Dendritic cell treated with granulocyte-macrophage colony-stimulating factor and Interleukin-4, amounts not matched to agents 40 ng/mL and 50 ng/mL, for 4 days (primary cell): Measurements from ENCODE around the gene LCP2.

Experiments
- H3K27ac Mint-ChIP-seq: one replicate; pipeline ENCODE4 v1.8.0; 2022; ENCODE audit warnings: mild to moderate bottlenecking, mixed read lengths
- H3K27me3 Mint-ChIP-seq: one replicate; pipeline ENCODE4 v1.8.0; 2022; ENCODE audit warnings: mild to moderate bottlenecking, mixed read lengths
- H3K36me3 Mint-ChIP-seq: one replicate; pipeline ENCODE4 v1.8.0; 2022; ENCODE audit warnings: low read depth, mixed read lengths
- H3K4me1 Mint-ChIP-seq: one replicate; pipeline ENCODE4 v1.8.0; 2022; ENCODE audit warnings: low read depth, mixed read lengths
- H3K4me3 Mint-ChIP-seq: one replicate; pipeline ENCODE4 v1.8.0; 2022; ENCODE audit warnings: mild to moderate bottlenecking, moderate library complexity, mixed read lengths
- H3K9me3 Mint-ChIP-seq: one replicate; pipeline ENCODE4 v1.8.0; 2022; ENCODE audit warnings: mixed read lengths
- intact Hi-C: fragments of 100-400 bp; cut with micrococcal nuclease; formaldehyde crosslinking; loops from one replicate; pipeline ENCODE4 v1.15.0; 2022

Gene LCP2

GRCh38 chr5:170206958-170207357 lies 90.6 kb downstream of the LCP2 start:
- Mint-ChIP-seq H3K36me3 (no peaks in the 10 kb centered on the region), H3K4me3 (no peak overlapping the region), H3K27ac (no peak overlapping the region), H3K27me3 (peaks cover 25% of the 10 kb centered on the region), H3K9me3 (no peaks in the 10 kb centered on the region), H3K4me1 (peaks cover 2% of the 10 kb centered on the region)
- intact Hi-C loops, result no loop called here

GRCh38 chr5:170206216-170206615 lies 91.4 kb downstream of the LCP2 start:
- Mint-ChIP-seq H3K9me3 (no peaks in the 10 kb centered on the region), H3K27ac (no peak overlapping the region), H3K36me3 (no peaks in the 10 kb centered on the region), H3K27me3 (peaks cover 28% of the 10 kb centered on the region), H3K4me1 (peaks cover 10% of the 10 kb centered on the region), H3K4me3 (no peak overlapping the region)
- intact Hi-C loops, result no loop called here

- intact Hi-C loops, result no loop called here
- no peak overlapping the region for H3K4me3 Mint-ChIP-seq
- H3K4me1 Mint-ChIP-seq, result peaks cover 17% of the 10 kb centered on the region
- H3K27me3 Mint-ChIP-seq, result peaks cover 22% of the 10 kb centered on the region
- H3K9me3 Mint-ChIP-seq, result no peaks in the 10 kb centered on the region
- H3K27ac Mint-ChIP-seq, result no peak overlapping the region
- no peaks in the 10 kb centered on the region for H3K36me3 Mint-ChIP-seq
Observed at GRCh38 chr5:170204202-170204601, 93.4 kb downstream of the LCP2 start.

GRCh38 chr5:170202117-170202516 lies 95.5 kb downstream of the LCP2 start:
- Mint-ChIP-seq H3K9me3 (no peaks in the 10 kb centered on the region), H3K4me1 (peaks cover 17% of the 10 kb centered on the region), H3K4me3 (no peak overlapping the region), H3K27me3 (peaks cover 21% of the 10 kb centered on the region), H3K36me3 (no peaks in the 10 kb centered on the region), H3K27ac (no peak overlapping the region)
- intact Hi-C loops, result no loop called here

- no peak overlapping the region for H3K27ac Mint-ChIP-seq
- H3K4me3 Mint-ChIP-seq, result no peak overlapping the region
Observed at GRCh38 chr5:170201311-170201710, 96.3 kb downstream of the LCP2 start.

GRCh38 chr5:170200876-170201275 lies 96.7 kb downstream of the LCP2 start:
- Mint-ChIP-seq H3K4me3 (no peak overlapping the region), H3K4me1 (peaks cover 17% of the 10 kb centered on the region), H3K36me3 (no peaks in the 10 kb centered on the region), H3K9me3 (no peaks in the 10 kb centered on the region), H3K27me3 (peaks cover 19% of the 10 kb centered on the region), H3K27ac (no peak overlapping the region)
- intact Hi-C loops, result no loop called here

More at GRCh38 chr5:170201311-170201710, 96.3 kb downstream of the LCP2 start:
- intact Hi-C loops, result no loop called here
- Mint-ChIP-seq H3K9me3 (no peaks in the 10 kb centered on the region), H3K4me1 (peaks cover 17% of the 10 kb centered on the region), H3K27me3 (peaks cover 19% of the 10 kb centered on the region), H3K36me3 (no peaks in the 10 kb centered on the region)
